Thyroid gland (tissue), 4 donors: ENCODE data around the gene MIDN. TPM values are rescaled to one million over a fixed set of nuclear protein-coding genes. Genes with fewer than 3 reads are reported as not detected.

Source experiments
- DNase-seq, 2 donors: peaks; one replicate each; pipeline ENCODE4 v3.0.0-alpha.2; 2019
- H3K27ac ChIP-seq, 3 donors: fragments of 200-600 bp; sonication (generic); 1 replicate in 2 of 3; 2 replicates in 1 of 3; pipeline ENCODE4 v1.5.1; 2016 to 2019; ENCODE audit warnings: mild to moderate bottlenecking in 1 of 3, moderate library complexity in 1 of 3
- H3K27me3 ChIP-seq: fragments of 200-600 bp; sonication (generic); one replicate; pipeline ENCODE4 v1.5.1; 2019
- H3K36me3 ChIP-seq, 2 donors: fragments of 200-600 bp; sonication (generic); one replicate each; pipeline ENCODE4 v1.5.1; 2016 to 2019
- H3K4me1 ChIP-seq, 2 donors: fragments of 200-600 bp; sonication (generic); one replicate each; pipeline ENCODE4 v1.5.1; 2017 to 2019
- H3K4me3 ChIP-seq, 3 donors: fragments of 200-600 bp; sonication (generic); replicated peaks in 1 of 3; 1 replicate in 2 of 3; 2 replicates in 1 of 3; pipeline ENCODE4 v1.5.1; 2016; ENCODE audit warnings: mild to moderate bottlenecking in 1 of 3
- H3K9me3 ChIP-seq: fragments of 200-600 bp; sonication (generic); one replicate; pipeline ENCODE4 v1.5.1; 2017
- POLR2A ChIP-seq, 2 donors: fragments of 450-650 bp; IDR thresholded peaks; one replicate each; pipeline ENCODE4 v1.6.1; 2017; ENCODE audit warnings: antibody characterized with exemption in 2 of 2, mild to moderate bottlenecking in 2 of 2, moderate library complexity in 1 of 2
- WGBS, 2 donors: methylation state at CpG; one replicate each; pipeline ENCODE4 v1.1.5; 2017; 5-methylcytosine and 5-hydroxymethylcytosine counted together
- intact Hi-C: fragments of 100-400 bp; cut with DNase I; formaldehyde crosslinking; loops from one replicate; pipeline ENCODE4 v1.15.1; 2023
- total RNA-seq, 4 donors: library from RNA; depleted of rRNA; stranded (reverse); fragments of >200 nt; gene quantifications; one replicate each; pipeline ENCODE4 v1.2.3, GENCODE V29; 2016
- TF ChIP-seq, protein P1 (sequence below), 6 experiments: fragments of 200-600 bp in 3 of 6; fragments of 450-650 bp in 3 of 6; sonication (generic) in 3 of 6; IDR thresholded peaks; one replicate each; pipeline ENCODE4 v1.5.1; 2016 to 2019; ENCODE audit warnings: antibody characterized with exemption in 6 of 6, mild to moderate bottlenecking in 2 of 6, inconsistent platforms in 1 of 6, moderate library complexity in 1 of 6

Gene MIDN
- total RNA-seq, 4 donors from 2014 or later = 16.2 to 89.2 (median 17.9) TPM

DNA sequence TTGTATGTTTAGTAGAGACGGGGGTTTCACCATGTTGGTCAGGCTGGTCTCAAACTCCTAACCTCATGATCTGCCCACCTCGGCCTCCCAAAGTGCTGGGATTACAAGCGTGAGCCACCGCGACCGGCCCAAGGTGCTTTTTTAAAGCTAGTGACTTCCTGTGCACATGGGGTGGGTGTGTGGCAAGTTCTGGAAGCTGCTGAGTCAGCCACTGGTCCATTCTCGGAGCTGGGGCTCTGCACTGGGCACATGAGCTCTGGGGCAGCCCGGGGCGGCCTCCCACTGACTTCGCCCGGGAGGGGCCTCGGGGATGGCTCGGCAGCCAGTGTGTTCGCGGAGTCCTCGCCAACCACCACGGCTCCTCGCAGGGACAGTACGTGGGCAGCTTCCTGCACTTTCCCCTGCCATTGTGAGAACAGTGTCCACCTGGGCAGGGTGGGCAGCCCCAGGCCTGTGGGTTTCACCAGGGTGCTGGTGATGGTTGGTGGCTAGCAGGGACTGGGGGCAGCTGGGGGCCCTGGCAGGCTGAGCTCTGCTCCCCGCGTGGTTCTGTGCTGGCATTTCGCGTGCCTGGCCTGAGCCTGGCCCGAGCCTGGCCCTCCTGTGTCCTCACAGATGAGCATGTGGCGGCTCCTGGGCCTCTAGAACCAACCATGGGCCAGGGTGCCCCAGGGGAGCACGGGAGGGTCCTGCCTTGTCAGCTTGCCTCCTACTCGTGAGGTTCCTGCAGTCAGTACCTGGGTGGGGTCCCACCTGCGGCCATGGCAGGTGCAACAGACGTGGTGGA lies 22.8 kb upstream of the MIDN start:
- no peak for DNase-seq
- intact Hi-C loops = no loop called here
- no peaks in the 10 kb centered on the region for H3K27me3 ChIP-seq
- peaks cover 52 to 63% of the 10 kb centered on the region in 2 donors for H3K36me3 ChIP-seq
- H3K4me1 ChIP-seq = peaks cover 0 to 10% of the 10 kb centered on the region in 2 donors
- H3K4me3 ChIP-seq = no peak overlapping the region
- WGBS, 2 donors = 88 to 89% methylated on average over 17 to 18 of the region's 29 CpGs
- no peak overlapping the region for H3K27ac ChIP-seq
- TF ChIP-seq, protein P1, sequence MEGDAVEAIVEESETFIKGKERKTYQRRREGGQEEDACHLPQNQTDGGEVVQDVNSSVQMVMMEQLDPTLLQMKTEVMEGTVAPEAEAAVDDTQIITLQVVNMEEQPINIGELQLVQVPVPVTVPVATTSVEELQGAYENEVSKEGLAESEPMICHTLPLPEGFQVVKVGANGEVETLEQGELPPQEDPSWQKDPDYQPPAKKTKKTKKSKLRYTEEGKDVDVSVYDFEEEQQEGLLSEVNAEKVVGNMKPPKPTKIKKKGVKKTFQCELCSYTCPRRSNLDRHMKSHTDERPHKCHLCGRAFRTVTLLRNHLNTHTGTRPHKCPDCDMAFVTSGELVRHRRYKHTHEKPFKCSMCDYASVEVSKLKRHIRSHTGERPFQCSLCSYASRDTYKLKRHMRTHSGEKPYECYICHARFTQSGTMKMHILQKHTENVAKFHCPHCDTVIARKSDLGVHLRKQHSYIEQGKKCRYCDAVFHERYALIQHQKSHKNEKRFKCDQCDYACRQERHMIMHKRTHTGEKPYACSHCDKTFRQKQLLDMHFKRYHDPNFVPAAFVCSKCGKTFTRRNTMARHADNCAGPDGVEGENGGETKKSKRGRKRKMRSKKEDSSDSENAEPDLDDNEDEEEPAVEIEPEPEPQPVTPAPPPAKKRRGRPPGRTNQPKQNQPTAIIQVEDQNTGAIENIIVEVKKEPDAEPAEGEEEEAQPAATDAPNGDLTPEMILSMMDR (IDR thresholded peaks at IDR 0.05) = no peak
- no peak for TF ChIP-seq POLR2A (IDR thresholded peaks at IDR 0.05)
- H3K9me3 ChIP-seq = no peaks in the 10 kb centered on the region

DNA sequence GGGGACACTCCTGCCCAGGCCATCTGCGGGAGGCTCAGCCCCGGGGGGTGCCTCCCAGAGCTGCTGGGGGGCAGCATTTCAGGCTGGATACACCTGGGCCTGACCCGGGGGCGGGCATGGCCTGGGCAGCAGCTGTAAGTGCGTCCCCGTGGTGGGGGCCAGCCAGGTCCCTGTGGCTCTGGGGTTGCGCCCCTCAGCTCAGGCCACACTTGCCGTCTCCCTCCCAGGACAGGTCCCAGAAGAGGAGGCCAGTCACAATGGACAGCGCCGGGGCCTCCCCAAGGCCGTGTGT lies 22.2 kb upstream of the MIDN start:
- Histone ChIP-seq H3K27ac (no peak overlapping the region), H3K9me3 (no peaks in the 10 kb centered on the region), H3K36me3 (peaks cover 47 to 58% of the 10 kb centered on the region in 2 donors), H3K4me1 (peaks cover 0 to 9% of the 10 kb centered on the region in 2 donors), H3K4me3 (no peak overlapping the region), H3K27me3 (no peaks in the 10 kb centered on the region)
- DNase-seq = no peak
- intact Hi-C loops = no loop called here
- WGBS, 2 donors = 100% methylated on average over 1 of the region's 11 CpGs; no CpG with 5 or more reads in 1 of the 2 donors
- TF ChIP-seq POLR2A (IDR thresholded peaks at IDR 0.05) = no peak
- TF ChIP-seq, protein P1 (IDR thresholded peaks at IDR 0.05) = no peak

- Histone ChIP-seq H3K36me3 (peaks cover 43 to 52% of the 10 kb centered on the region in 2 donors), H3K27me3 (no peaks in the 10 kb centered on the region), H3K4me3 (no peak overlapping the region), H3K9me3 (no peaks in the 10 kb centered on the region), H3K4me1 (peaks cover 0 to 6% of the 10 kb centered on the region in 2 donors), H3K27ac (no peak overlapping the region)
- 92 to 94% methylated on average over 10 of the region's 50 CpGs for WGBS, 2 donors
- intact Hi-C loops = no loop called here
- TF ChIP-seq POLR2A (IDR thresholded peaks at IDR 0.05) = no peak
- TF ChIP-seq, protein P1 (IDR thresholded peaks at IDR 0.05) = no peak
- no peak for DNase-seq
Observed at GRCh38 chr19:1226522-1227303, 21.7 kb upstream of the MIDN start.

- Histone ChIP-seq H3K36me3 (peaks cover 36 to 45% of the 10 kb centered on the region in 2 donors), H3K4me1 (peaks cover 0 to 10% of the 10 kb centered on the region in 2 donors), H3K9me3 (no peaks in the 10 kb centered on the region), H3K27ac (no peak overlapping the region), H3K4me3 (no peak overlapping the region), H3K27me3 (no peaks in the 10 kb centered on the region)
- WGBS, 2 donors = 93 to 95% methylated on average over 35 to 42 of the region's 56 CpGs
- no peak for DNase-seq
- TF ChIP-seq, protein P1 (IDR thresholded peaks at IDR 0.05) = no peak
- TF ChIP-seq POLR2A (IDR thresholded peaks at IDR 0.05) = no peak
- intact Hi-C loops = no loop called here
Observed at GRCh38 chr19:1227304-1228054, 20.9 kb upstream of the MIDN start.
